Measurements from ENCODE around the gene CADPS2. TPM values are rescaled to one million over a fixed set of nuclear protein-coding genes. Genes with fewer than 3 reads are reported as not detected.

Gene CADPS2
- total and polyA plus RNA-seq, 2 donors (not counting 1 experiment from before 2014, with no cell fraction given): 11.5 to 32.2 TPM

DNA sequence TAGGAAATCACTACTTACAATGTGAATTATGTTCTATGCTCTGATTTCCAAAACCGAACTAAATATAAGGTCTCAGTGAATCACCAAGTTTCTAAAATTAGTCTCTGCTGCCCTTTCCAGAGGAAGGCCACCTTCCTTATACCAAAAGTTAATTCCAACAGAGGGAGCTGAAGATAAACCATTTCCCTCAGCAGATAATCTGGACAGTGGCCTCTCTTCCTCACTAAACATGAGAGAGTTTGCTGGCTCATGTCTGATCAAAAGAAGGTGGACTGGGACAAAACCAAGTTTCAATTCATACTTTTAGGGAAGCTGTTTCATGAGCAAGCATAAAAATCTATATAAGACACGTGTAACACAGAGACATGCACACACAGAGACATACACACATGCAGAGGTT is 588.1 kb downstream of the CADPS2 start:
- DNase-seq (ENCODE audit: low read depth in 2 of 2): no peak
- H2AFZ ChIP-seq (ENCODE audit: low read length): no peak overlapping the region
- H3K9me3 ChIP-seq (ENCODE audit: control insufficient read depth, insufficient read depth, low read depth, low read length): no peaks in the 10 kb centered on the region
- H3K36me3 ChIP-seq (ENCODE audit: control insufficient read depth, insufficient read depth, low read length): no peaks in the 10 kb centered on the region
- H3K4me2 ChIP-seq (ENCODE audit: extremely low read depth, insufficient read depth, low read length): no peak overlapping the region
- no peak overlapping the region for H3K27ac ChIP-seq (ENCODE audit: insufficient read depth, low read length)
- no peak overlapping the region for H3K9ac ChIP-seq (ENCODE audit: insufficient read depth, low read length)
- no peak overlapping the region for H3K4me3 ChIP-seq (replicated peaks in 1 of 4; ENCODE audit: control extremely low read depth in 1 of 4, insufficient read depth in 1 of 4, low read depth in 3 of 4, low read length in 4 of 4)
- no peaks in the 10 kb centered on the region for H3K79me2 ChIP-seq (ENCODE audit: control insufficient read depth, insufficient read depth, low read length)
- no peaks in the 10 kb centered on the region for H3K4me1 ChIP-seq (ENCODE audit: control insufficient read depth, extremely low read depth, insufficient read depth, low read length)
- no peak for TF ChIP-seq EZH2 (IDR thresholded peaks at IDR 0.05; ENCODE audit: low read length, missing control alignments)
- TF ChIP-seq, protein P1, sequence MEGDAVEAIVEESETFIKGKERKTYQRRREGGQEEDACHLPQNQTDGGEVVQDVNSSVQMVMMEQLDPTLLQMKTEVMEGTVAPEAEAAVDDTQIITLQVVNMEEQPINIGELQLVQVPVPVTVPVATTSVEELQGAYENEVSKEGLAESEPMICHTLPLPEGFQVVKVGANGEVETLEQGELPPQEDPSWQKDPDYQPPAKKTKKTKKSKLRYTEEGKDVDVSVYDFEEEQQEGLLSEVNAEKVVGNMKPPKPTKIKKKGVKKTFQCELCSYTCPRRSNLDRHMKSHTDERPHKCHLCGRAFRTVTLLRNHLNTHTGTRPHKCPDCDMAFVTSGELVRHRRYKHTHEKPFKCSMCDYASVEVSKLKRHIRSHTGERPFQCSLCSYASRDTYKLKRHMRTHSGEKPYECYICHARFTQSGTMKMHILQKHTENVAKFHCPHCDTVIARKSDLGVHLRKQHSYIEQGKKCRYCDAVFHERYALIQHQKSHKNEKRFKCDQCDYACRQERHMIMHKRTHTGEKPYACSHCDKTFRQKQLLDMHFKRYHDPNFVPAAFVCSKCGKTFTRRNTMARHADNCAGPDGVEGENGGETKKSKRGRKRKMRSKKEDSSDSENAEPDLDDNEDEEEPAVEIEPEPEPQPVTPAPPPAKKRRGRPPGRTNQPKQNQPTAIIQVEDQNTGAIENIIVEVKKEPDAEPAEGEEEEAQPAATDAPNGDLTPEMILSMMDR (conservative IDR thresholded peaks at IDR 0.05 in 1 of 2, IDR thresholded peaks at IDR 0.05 in 1 of 2; ENCODE audit: low read depth in 1 of 2, low read length in 2 of 2): no peak
- H3K27me3 ChIP-seq (ENCODE audit: control insufficient read depth, insufficient read depth, low read length): peaks cover 46% of the 10 kb centered on the region
- H4K20me1 ChIP-seq (ENCODE audit: control insufficient read depth, extremely low read depth, insufficient read depth, low read length): no peaks in the 10 kb centered on the region

DNA sequence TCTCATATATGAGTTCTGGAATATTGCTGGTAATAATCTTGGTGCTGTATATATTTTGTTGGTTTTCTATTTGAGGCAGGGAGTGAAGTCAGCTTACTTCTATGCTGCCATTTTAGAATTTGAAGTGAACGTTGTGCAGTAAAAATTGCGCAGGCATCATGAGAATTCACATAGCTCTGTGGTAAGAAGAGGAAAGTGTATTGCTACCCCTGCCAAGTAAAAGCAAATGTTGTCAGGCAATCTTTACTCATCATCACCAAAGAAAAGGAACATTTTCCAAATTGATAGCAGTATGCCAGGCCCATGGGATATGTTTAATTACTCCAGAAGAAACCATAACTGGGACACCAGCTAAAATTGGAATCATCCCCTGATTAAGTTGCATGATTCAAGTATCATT is 595.1 kb downstream of the CADPS2 start:
- Histone ChIP-seq H4K20me1 (ENCODE audit: control insufficient read depth, extremely low read depth, insufficient read depth, low read length) (no peaks in the 10 kb centered on the region), H3K27ac (ENCODE audit: insufficient read depth, low read length) (no peak overlapping the region), H3K4me2 (ENCODE audit: extremely low read depth, insufficient read depth, low read length) (no peak overlapping the region), H3K4me1 (ENCODE audit: control insufficient read depth, extremely low read depth, insufficient read depth, low read length) (no peaks in the 10 kb centered on the region), H3K36me3 (ENCODE audit: control insufficient read depth, insufficient read depth, low read length) (no peaks in the 10 kb centered on the region), H3K27me3 (ENCODE audit: control insufficient read depth, insufficient read depth, low read length) (no peaks in the 10 kb centered on the region), H3K4me3 (replicated peaks in 1 of 4; ENCODE audit: control extremely low read depth in 1 of 4, insufficient read depth in 1 of 4, low read depth in 3 of 4, low read length in 4 of 4) (no peak overlapping the region), H3K9ac (ENCODE audit: insufficient read depth, low read length) (no peak overlapping the region), H3K79me2 (ENCODE audit: control insufficient read depth, insufficient read depth, low read length) (no peaks in the 10 kb centered on the region), H3K9me3 (ENCODE audit: control insufficient read depth, insufficient read depth, low read depth, low read length) (no peaks in the 10 kb centered on the region), H2AFZ (ENCODE audit: low read length) (no peak overlapping the region)
- TF ChIP-seq EZH2 (IDR thresholded peaks at IDR 0.05; ENCODE audit: low read length, missing control alignments): no peak
- TF ChIP-seq, protein P1 (conservative IDR thresholded peaks at IDR 0.05 in 1 of 2, IDR thresholded peaks at IDR 0.05 in 1 of 2; ENCODE audit: low read depth in 1 of 2, low read length in 2 of 2): no peak
- DNase-seq (ENCODE audit: low read depth in 2 of 2): no peak

DNA sequence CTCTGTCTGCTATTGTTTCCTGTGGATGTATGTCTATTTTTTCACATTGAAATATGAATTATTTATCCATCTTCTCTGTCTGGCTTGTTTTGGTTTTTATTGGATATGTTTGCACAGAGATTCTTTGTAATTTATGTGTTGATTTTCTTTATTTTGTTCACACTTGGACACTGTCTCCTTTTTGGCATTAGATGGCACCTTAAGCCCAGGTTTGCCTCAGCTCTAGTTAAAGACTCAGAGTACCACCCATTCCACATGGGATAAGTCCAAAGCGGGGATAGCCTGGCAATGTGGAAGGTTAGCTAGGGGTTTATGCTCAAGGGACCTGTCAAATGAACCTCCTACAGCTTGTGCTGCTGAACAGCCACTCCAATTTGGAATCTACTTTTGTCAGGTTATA is 595.8 kb downstream of the CADPS2 start:
- Histone ChIP-seq H3K79me2 (ENCODE audit: control insufficient read depth, insufficient read depth, low read length) (no peaks in the 10 kb centered on the region), H3K9ac (ENCODE audit: insufficient read depth, low read length) (no peak overlapping the region), H4K20me1 (ENCODE audit: control insufficient read depth, extremely low read depth, insufficient read depth, low read length) (no peaks in the 10 kb centered on the region), H3K4me2 (ENCODE audit: extremely low read depth, insufficient read depth, low read length) (no peak overlapping the region), H3K27me3 (ENCODE audit: control insufficient read depth, insufficient read depth, low read length) (no peaks in the 10 kb centered on the region), H2AFZ (ENCODE audit: low read length) (no peak overlapping the region), H3K36me3 (ENCODE audit: control insufficient read depth, insufficient read depth, low read length) (no peaks in the 10 kb centered on the region), H3K9me3 (ENCODE audit: control insufficient read depth, insufficient read depth, low read depth, low read length) (no peaks in the 10 kb centered on the region), H3K4me1 (ENCODE audit: control insufficient read depth, extremely low read depth, insufficient read depth, low read length) (no peaks in the 10 kb centered on the region), H3K27ac (ENCODE audit: insufficient read depth, low read length) (no peak overlapping the region), H3K4me3 (replicated peaks in 1 of 4; ENCODE audit: control extremely low read depth in 1 of 4, insufficient read depth in 1 of 4, low read depth in 3 of 4, low read length in 4 of 4) (no peak overlapping the region)
- no peak for DNase-seq (ENCODE audit: low read depth in 2 of 2)
- no peak for TF ChIP-seq EZH2 (IDR thresholded peaks at IDR 0.05; ENCODE audit: low read length, missing control alignments)
